Loucy (cell line): Measurements from ENCODE around the gene HNRNPH2.

Source experiments
- EZH2phosphoT487 ChIP-seq: fragments of 200-600 bp; IDR thresholded peaks from 2 replicates; pipeline ENCODE4 v1.6.1; 2018; ENCODE audit warnings: antibody characterized with exemption, mild to moderate bottlenecking, moderate library complexity, borderline replicate concordance
- TF ChIP-seq, protein P1 (sequence below): fragments of 200-600 bp; sonication (generic); conservative IDR thresholded peaks from 2 replicates; pipeline ENCODE4 v1.5.1; 2014; ENCODE audit warnings: mild to moderate bottlenecking, antibody characterized with exemption, low read length

DNA sequence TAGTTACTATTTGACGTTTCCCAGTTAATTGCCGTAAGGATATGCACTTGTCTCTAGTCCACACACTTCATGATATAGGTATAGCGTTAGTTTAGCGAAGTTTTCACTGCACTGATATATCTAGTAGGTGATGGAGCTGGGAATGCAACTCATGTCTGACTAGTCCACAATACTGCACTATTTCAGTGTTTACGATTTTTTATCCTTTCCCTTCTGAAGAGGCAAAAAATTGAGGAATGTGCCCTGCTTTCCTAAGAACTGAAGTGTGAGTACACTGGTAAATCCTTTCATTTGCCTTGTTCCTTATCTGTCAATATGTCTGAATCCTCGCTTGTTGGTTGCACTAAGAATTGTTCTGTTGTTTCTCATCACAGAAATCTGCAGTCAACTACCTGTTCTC is 16.2 kb upstream of the HNRNPH2 start:
- TF ChIP-seq, protein P1, sequence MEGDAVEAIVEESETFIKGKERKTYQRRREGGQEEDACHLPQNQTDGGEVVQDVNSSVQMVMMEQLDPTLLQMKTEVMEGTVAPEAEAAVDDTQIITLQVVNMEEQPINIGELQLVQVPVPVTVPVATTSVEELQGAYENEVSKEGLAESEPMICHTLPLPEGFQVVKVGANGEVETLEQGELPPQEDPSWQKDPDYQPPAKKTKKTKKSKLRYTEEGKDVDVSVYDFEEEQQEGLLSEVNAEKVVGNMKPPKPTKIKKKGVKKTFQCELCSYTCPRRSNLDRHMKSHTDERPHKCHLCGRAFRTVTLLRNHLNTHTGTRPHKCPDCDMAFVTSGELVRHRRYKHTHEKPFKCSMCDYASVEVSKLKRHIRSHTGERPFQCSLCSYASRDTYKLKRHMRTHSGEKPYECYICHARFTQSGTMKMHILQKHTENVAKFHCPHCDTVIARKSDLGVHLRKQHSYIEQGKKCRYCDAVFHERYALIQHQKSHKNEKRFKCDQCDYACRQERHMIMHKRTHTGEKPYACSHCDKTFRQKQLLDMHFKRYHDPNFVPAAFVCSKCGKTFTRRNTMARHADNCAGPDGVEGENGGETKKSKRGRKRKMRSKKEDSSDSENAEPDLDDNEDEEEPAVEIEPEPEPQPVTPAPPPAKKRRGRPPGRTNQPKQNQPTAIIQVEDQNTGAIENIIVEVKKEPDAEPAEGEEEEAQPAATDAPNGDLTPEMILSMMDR = no peak
- TF ChIP-seq EZH2phosphoT487 = no peak
